Uterus (tissue), 2 donors: ENCODE data around the gene EP400.

Source experiments
- POLR2A ChIP-seq, 2 donors: fragments of 450-650 bp; IDR thresholded peaks; one replicate each; pipeline ENCODE4 v1.6.1; 2016; ENCODE audit warnings: antibody characterized with exemption in 2 of 2, mild to moderate bottlenecking in 1 of 2, moderate library complexity in 1 of 2
- TF ChIP-seq, protein P1 (sequence below), 4 experiments: fragments of 200-600 bp in 2 of 4; fragments of 450-650 bp in 2 of 4; sonication (generic) in 2 of 4; IDR thresholded peaks; one replicate each; pipeline ENCODE4 v1.5.1; 2016 to 2019; ENCODE audit warnings: antibody characterized with exemption in 4 of 4, mild to moderate bottlenecking in 2 of 4, moderate library complexity in 1 of 4

DNA sequence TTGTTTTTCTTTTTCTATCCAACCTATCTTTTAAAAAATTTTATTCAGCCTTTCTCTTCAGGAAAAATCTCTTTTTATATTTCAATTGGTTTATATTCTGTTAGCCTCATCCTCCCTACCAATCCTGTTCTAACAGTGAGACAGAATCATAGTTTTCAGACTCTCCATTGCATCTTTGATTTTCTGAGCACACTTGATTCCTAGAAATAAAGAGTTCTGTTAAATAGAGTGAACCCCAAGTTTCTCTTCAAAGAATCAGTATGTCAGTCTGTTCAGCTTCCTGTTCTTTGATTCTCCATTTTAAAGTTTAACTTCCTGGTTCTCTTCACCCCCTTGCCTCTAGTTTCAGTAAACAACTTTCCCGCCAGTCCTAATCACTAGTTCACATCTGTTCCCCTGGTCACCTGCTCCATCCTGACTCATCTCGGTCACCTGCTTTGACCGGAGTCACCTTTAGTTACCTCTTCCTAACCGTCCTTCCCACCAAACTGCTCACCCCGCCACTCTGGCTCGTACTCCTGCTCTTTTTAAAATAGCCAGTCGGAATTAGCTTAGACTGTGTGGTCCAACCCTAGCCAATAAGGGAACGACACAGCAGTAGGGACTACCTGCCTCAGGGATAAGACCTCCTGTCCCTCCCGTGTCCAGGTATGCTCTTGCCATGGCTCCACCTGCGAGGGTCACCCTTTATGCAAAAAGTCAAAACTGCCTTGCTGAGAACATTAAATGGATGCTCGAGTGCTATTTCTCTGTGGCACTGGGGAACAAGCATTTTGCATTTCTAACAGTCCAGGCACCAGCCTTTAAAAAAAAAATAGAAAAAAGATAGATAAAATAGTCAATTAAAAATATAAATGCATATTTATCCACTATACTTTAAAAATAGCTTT is 146.0 kb downstream of the EP400 start:
- TF ChIP-seq, protein P1, sequence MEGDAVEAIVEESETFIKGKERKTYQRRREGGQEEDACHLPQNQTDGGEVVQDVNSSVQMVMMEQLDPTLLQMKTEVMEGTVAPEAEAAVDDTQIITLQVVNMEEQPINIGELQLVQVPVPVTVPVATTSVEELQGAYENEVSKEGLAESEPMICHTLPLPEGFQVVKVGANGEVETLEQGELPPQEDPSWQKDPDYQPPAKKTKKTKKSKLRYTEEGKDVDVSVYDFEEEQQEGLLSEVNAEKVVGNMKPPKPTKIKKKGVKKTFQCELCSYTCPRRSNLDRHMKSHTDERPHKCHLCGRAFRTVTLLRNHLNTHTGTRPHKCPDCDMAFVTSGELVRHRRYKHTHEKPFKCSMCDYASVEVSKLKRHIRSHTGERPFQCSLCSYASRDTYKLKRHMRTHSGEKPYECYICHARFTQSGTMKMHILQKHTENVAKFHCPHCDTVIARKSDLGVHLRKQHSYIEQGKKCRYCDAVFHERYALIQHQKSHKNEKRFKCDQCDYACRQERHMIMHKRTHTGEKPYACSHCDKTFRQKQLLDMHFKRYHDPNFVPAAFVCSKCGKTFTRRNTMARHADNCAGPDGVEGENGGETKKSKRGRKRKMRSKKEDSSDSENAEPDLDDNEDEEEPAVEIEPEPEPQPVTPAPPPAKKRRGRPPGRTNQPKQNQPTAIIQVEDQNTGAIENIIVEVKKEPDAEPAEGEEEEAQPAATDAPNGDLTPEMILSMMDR (IDR thresholded peaks at IDR 0.05), result no peak
- TF ChIP-seq POLR2A (IDR thresholded peaks at IDR 0.05), result no peak
